HepG2 (cell line): Measurements from ENCODE around the gene BPIFB2. TPM values are rescaled to one million over a fixed set of nuclear protein-coding genes. Genes with fewer than 3 reads are reported as not detected.

Source experiments
- ARID2 ChIP-seq: sonication (generic); formaldehyde crosslinking; IDR thresholded peaks from 2 replicates; pipeline ENCODE4 v1.8.1; 2022; ENCODE audit warnings: mild to moderate bottlenecking, missing genetic modification reagents, borderline replicate concordance
- CHD2 ChIP-seq: IDR thresholded peaks from 2 replicates; pipeline ENCODE4 v1.6.1; 2011; ENCODE audit warnings: low read depth, low read length, improper control_type of control experiment
- CSRNP2 ChIP-seq: sonication (generic); formaldehyde crosslinking; conservative IDR thresholded peaks from 2 replicates; pipeline ENCODE4 v1.8.0; 2022; ENCODE audit warnings: low read depth, missing genetic modification reagents
- HOXA3 ChIP-seq: sonication (generic); formaldehyde crosslinking; IDR thresholded peaks from 2 replicates; pipeline ENCODE4 v1.5.0; 2020; ENCODE audit warnings: missing genetic modification reagents
- KAT2B ChIP-seq: fragments of 150-350 bp; IDR thresholded peaks from 2 replicates; pipeline ENCODE4 v1.6.1; 2014; ENCODE audit warnings: low read depth, low read length, borderline replicate concordance
- KAT8 ChIP-seq: IDR thresholded peaks from 2 replicates; pipeline ENCODE4 v1.6.1; 2016; ENCODE audit warnings: missing genetic modification reagents, missing compliant biosample characterization
- MBD4 ChIP-seq: IDR thresholded peaks from 2 replicates; pipeline ENCODE4 v1.6.1; 2012; ENCODE audit warnings: low read length, inconsistent platforms, borderline replicate concordance
- PPARG ChIP-seq: conservative IDR thresholded peaks from 2 replicates; pipeline ENCODE4 v1.6.1; 2016; ENCODE audit warnings: missing biosample characterization, missing genetic modification reagents
- STAT5B ChIP-seq: sonication (generic); formaldehyde crosslinking; IDR thresholded peaks from 2 replicates; pipeline ENCODE4 v1.4.0; 2020; ENCODE audit warnings: missing genetic modification reagents
- TEAD2 ChIP-seq: sonication (generic); formaldehyde crosslinking; IDR thresholded peaks from 2 replicates; pipeline ENCODE4 v1.9.0; 2021; ENCODE audit warnings: missing genetic modification reagents
- ZBTB37 ChIP-seq: sonication (generic); formaldehyde crosslinking; IDR thresholded peaks from 2 replicates; pipeline ENCODE4 v1.4.0; 2020; ENCODE audit warnings: mild to moderate bottlenecking, missing genetic modification reagents
- ZNF431 ChIP-seq: sonication (generic); formaldehyde crosslinking; IDR thresholded peaks from 2 replicates; pipeline ENCODE4 v1.9.0; 2022; ENCODE audit warnings: missing genetic modification reagents, low read depth, mild to moderate bottlenecking, borderline replicate concordance
- ZNF484 ChIP-seq: sonication (generic); formaldehyde crosslinking; IDR thresholded peaks from 2 replicates; pipeline ENCODE4 v1.5.1; 2020; ENCODE audit warnings: mild to moderate bottlenecking, low read depth, missing genetic modification reagents, borderline replicate concordance
- ZNF567 ChIP-seq: sonication (generic); formaldehyde crosslinking; IDR thresholded peaks from 2 replicates; pipeline ENCODE4 v1.8.1; 2023; ENCODE audit warnings: mild to moderate bottlenecking, missing genetic modification reagents, borderline replicate concordance
- ZNF605 ChIP-seq: sonication (generic); formaldehyde crosslinking; IDR thresholded peaks from 2 replicates; pipeline ENCODE4 v1.8.0; 2022; ENCODE audit warnings: mild to moderate bottlenecking, missing genetic modification reagents
- ZNF607 ChIP-seq: sonication (generic); formaldehyde crosslinking; IDR thresholded peaks from 2 replicates; pipeline ENCODE4 v1.5.1; 2020; ENCODE audit warnings: missing genetic modification reagents, mild to moderate bottlenecking, borderline replicate concordance
- ZNF788 ChIP-seq: sonication (generic); formaldehyde crosslinking; IDR thresholded peaks from 2 replicates; pipeline ENCODE4 v1.5.0; 2020; ENCODE audit warnings: mild to moderate bottlenecking, missing genetic modification reagents, borderline replicate concordance
- polyA plus RNA-seq, 8 experiments: library from polyadenylated mRNA; depleted of rRNA in 3 of 8; stranded (reverse) in 7 of 8; unstranded in 1 of 8; fragments of >200 nt; fragmentation: Illumina TruSeq in 4 of 8; extraction: Trizol in 4 of 8; gene quantifications; 2 replicates each; pipeline versions ENCODE4 v1.2.1 to v1.2.3, GENCODE V29; 2011 to 2016; ENCODE audit warnings: low read depth in 4 of 8, missing spikeins in 1 of 8, mixed read lengths in 1 of 8; ENCODE audit not compliant: insufficient read depth in 1 of 8
- total RNA-seq, 5 experiments: library from RNA; depleted of rRNA; stranded (reverse); fragments of >200 nt; fragmentation: Illumina TruSeq; extraction: Trizol; gene quantifications; 2 replicates each; pipeline ENCODE4 v1.2.3, GENCODE V29; 2016; ENCODE audit warnings: low read depth in 1 of 5
- TF ChIP-seq, protein P1 (sequence below): IDR thresholded peaks from 2 replicates; pipeline ENCODE4 v1.6.1; 2016; ENCODE audit warnings: low read depth, missing genetic modification reagents, missing compliant biosample characterization
- TF ChIP-seq, protein P2 (sequence below): sonication (generic); formaldehyde crosslinking; IDR thresholded peaks from 2 replicates; pipeline ENCODE4 v1.5.1; 2020; ENCODE audit warnings: missing genetic modification reagents, mild to moderate bottlenecking, borderline replicate concordance

BPIFB2 gene
- total and polyA plus RNA-seq, 2 of the 13 experiments (the other 11 are each of a cell fraction or from before 2014, with no cell fraction given), result 54.5 to 902 TPM

- TF ChIP-seq TEAD2 (CRISPR knock-in tag) (no peak), HOXA3 (CRISPR knock-in tag) (peak; percentile 91), MBD4 (no peak), ZNF788 (CRISPR knock-in tag) (peak; percentile 99), ZNF484 (CRISPR knock-in tag) (no peak), ZNF567 (CRISPR knock-in tag) (peak; percentile 31; the same call in 1 of the 2 replicates), ZNF431 (CRISPR knock-in tag) (peak; percentile 94; the same call in 1 of the 2 replicates), ZBTB37 (CRISPR knock-in tag) (peak; percentile 100), CHD2 (no peak), CSRNP2 (CRISPR knock-in tag) (no peak), ARID2 (CRISPR knock-in tag) (peak; percentile 24; the same call in 1 of the 2 replicates), ZNF607 (CRISPR knock-in tag) (no peak), KAT8 (CRISPR knock-in tag) (peak; percentile 90), ZNF605 (CRISPR knock-in tag) (peak; percentile 96), PPARG (CRISPR knock-in tag) (peak; percentile 88), STAT5B (no peak), KAT2B (no peak)
- TF ChIP-seq, protein P1, sequence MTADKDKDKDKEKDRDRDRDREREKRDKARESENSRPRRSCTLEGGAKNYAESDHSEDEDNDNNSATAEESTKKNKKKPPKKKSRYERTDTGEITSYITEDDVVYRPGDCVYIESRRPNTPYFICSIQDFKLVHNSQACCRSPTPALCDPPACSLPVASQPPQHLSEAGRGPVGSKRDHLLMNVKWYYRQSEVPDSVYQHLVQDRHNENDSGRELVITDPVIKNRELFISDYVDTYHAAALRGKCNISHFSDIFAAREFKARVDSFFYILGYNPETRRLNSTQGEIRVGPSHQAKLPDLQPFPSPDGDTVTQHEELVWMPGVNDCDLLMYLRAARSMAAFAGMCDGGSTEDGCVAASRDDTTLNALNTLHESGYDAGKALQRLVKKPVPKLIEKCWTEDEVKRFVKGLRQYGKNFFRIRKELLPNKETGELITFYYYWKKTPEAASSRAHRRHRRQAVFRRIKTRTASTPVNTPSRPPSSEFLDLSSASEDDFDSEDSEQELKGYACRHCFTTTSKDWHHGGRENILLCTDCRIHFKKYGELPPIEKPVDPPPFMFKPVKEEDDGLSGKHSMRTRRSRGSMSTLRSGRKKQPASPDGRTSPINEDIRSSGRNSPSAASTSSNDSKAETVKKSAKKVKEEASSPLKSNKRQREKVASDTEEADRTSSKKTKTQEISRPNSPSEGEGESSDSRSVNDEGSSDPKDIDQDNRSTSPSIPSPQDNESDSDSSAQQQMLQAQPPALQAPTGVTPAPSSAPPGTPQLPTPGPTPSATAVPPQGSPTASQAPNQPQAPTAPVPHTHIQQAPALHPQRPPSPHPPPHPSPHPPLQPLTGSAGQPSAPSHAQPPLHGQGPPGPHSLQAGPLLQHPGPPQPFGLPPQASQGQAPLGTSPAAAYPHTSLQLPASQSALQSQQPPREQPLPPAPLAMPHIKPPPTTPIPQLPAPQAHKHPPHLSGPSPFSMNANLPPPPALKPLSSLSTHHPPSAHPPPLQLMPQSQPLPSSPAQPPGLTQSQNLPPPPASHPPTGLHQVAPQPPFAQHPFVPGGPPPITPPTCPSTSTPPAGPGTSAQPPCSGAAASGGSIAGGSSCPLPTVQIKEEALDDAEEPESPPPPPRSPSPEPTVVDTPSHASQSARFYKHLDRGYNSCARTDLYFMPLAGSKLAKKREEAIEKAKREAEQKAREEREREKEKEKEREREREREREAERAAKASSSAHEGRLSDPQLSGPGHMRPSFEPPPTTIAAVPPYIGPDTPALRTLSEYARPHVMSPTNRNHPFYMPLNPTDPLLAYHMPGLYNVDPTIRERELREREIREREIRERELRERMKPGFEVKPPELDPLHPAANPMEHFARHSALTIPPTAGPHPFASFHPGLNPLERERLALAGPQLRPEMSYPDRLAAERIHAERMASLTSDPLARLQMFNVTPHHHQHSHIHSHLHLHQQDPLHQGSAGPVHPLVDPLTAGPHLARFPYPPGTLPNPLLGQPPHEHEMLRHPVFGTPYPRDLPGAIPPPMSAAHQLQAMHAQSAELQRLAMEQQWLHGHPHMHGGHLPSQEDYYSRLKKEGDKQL (CRISPR knock-in tag), result peak; percentile 92
- TF ChIP-seq, protein P2, sequence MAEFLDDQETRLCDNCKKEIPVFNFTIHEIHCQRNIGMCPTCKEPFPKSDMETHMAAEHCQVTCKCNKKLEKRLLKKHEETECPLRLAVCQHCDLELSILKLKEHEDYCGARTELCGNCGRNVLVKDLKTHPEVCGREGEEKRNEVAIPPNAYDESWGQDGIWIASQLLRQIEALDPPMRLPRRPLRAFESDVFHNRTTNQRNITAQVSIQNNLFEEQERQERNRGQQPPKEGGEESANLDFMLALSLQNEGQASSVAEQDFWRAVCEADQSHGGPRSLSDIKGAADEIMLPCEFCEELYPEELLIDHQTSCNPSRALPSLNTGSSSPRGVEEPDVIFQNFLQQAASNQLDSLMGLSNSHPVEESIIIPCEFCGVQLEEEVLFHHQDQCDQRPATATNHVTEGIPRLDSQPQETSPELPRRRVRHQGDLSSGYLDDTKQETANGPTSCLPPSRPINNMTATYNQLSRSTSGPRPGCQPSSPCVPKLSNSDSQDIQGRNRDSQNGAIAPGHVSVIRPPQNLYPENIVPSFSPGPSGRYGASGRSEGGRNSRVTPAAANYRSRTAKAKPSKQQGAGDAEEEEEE, result no peak
These were observed 1.4 kb upstream of the BPIFB2 start (continued) for GRCh38 chr20:33005908-33006775.
